ENCODE results near the gene PLEKHO1.

The PLEKHO1 gene

GRCh38 chr1:150192012-150192411 is 42.3 kb downstream of the PLEKHO1 start:
- TF ChIP-seq ELK4 (IDR thresholded peaks at IDR 0.05; ENCODE audit: borderline replicate concordance, low read depth, low read length) (no peak), ZNF629 (tag by site-specific recombination; IDR thresholded peaks at IDR 0.05) (no peak), ZNF626 (tag by site-specific recombination; IDR thresholded peaks at IDR 0.05) (no peak), GLI2 (tag by site-specific recombination; IDR thresholded peaks at IDR 0.05; ENCODE audit: borderline replicate concordance, low read depth) (no peak), INSM2 (tag by site-specific recombination; IDR thresholded peaks at IDR 0.05) (no peak), ZNF146 (tag by site-specific recombination; IDR thresholded peaks at IDR 0.05) (no peak), ZNF221 (tag by site-specific recombination; IDR thresholded peaks at IDR 0.05; ENCODE audit: borderline replicate concordance) (no peak), CTCF (tag by site-specific recombination; IDR thresholded peaks at IDR 0.05) (no peak), ZNF529 (tag by site-specific recombination; IDR thresholded peaks at IDR 0.05; ENCODE audit: insufficient replicate concordance) (no peak), ZBTB7A (tag by site-specific recombination; IDR thresholded peaks at IDR 0.05; ENCODE audit: low read depth) (no peak), ZNF670 (tag by site-specific recombination; IDR thresholded peaks at IDR 0.05; ENCODE audit: low read depth) (no peak), ZFHX2 (tag by site-specific recombination; conservative IDR thresholded peaks at IDR 0.05) (no peak), ZNF76 (tag by site-specific recombination; IDR thresholded peaks at IDR 0.05; ENCODE audit: borderline replicate concordance, low read depth) (no peak), ZNF610 (tag by site-specific recombination; IDR thresholded peaks at IDR 0.05; ENCODE audit: borderline replicate concordance) (no peak), ZNF692 (tag by site-specific recombination; IDR thresholded peaks at IDR 0.05) (no peak), SETDB1 (IDR thresholded peaks at IDR 0.05; ENCODE audit: insufficient read length, low read length) (no peak), BCL11A (tag by site-specific recombination; IDR thresholded peaks at IDR 0.05; ENCODE audit: low read depth) (no peak), ZSCAN30 (tag by site-specific recombination; IDR thresholded peaks at IDR 0.05) (no peak)

GRCh38 chr1:150194381-150195031 is 44.8 kb downstream of the PLEKHO1 start:
- CTCF ChIA-PET = interaction anchor here (1.1 to 1.7 kb wide), 2 partner anchors 13 to 25 kb away, joined by 3 to 7 read pairs; no protein-coding TSS in a partner anchor
- POLR2A ChIA-PET = no interaction called here
- H3K27ac ChIP-seq (ENCODE audit: extremely low read depth, low read depth, low read length) = no peak overlapping the region

More at GRCh38 chr1:150192012-150192411, 42.3 kb downstream of the PLEKHO1 start:
- Histone ChIP-seq H3K27ac (ENCODE audit: extremely low read depth, low read depth, low read length) (no peak overlapping the region), H3K36me3 (ENCODE audit: control insufficient read depth in 2 of 2, insufficient read depth in 1 of 2, low read length in 2 of 2) (no peaks in the 10 kb centered on the region), H3K4me3 (ENCODE audit: low read depth, low read length) (no peak overlapping the region), H3K9me3 (ENCODE audit: control insufficient read depth, insufficient read depth, low read depth, low read length) (no peaks in the 10 kb centered on the region), H3K4me1 (ENCODE audit: control insufficient read depth, insufficient read depth, low read length) (no peaks in the 10 kb centered on the region)
- ChIA-PET CTCF (interaction anchor here (0.5 to 1.4 kb wide), 3 partner anchors 22 to 279 kb away, joined by 3 to 4 read pairs (median 4); no protein-coding TSS in a partner anchor), POLR2A (no interaction called here)

More at GRCh38 chr1:150194381-150195031, 44.8 kb downstream of the PLEKHO1 start:
- no peaks in the 10 kb centered on the region for H3K36me3 ChIP-seq (ENCODE audit: control insufficient read depth in 2 of 2, insufficient read depth in 1 of 2, low read length in 2 of 2)
- no peaks in the 10 kb centered on the region for H3K4me1 ChIP-seq (ENCODE audit: control insufficient read depth, insufficient read depth, low read length)
- H3K9me3 ChIP-seq (ENCODE audit: control insufficient read depth, insufficient read depth, low read depth, low read length) = no peaks in the 10 kb centered on the region
- no peak for TF ChIP-seq KLF7 (tag by site-specific recombination; IDR thresholded peaks at IDR 0.05; ENCODE audit: borderline replicate concordance)
- H3K4me3 ChIP-seq (ENCODE audit: low read depth, low read length) = no peak overlapping the region

All from HEK293 (cell line).